T-cell (primary cell): ENCODE data around the gene PTGER4. TPM values are rescaled to one million over a fixed set of nuclear protein-coding genes. Genes with fewer than 3 reads are reported as not detected.
A peak's percentile ranks its signal among the peaks of the same experiment; 100 is the strongest.

Experiments
- ATAC-seq, 4 experiments: fragments of 200-7000 bp in 3 of 4; fragments of 150-1000 bp in 1 of 4; cut with Tn5 transposase; replicated peaks in 1 of 4; 1 replicate in 3 of 4; 2 replicates in 1 of 4; pipeline ENCODE4 v1.10.0; 2021; ENCODE audit warnings: moderate library complexity in 3 of 4, mild to moderate bottlenecking in 2 of 4, moderate number of reproducible peaks in 1 of 4
- CTCF ChIA-PET, 2 donors: fragments of 300-600 bp; sonication (Branson Sonifier 250); formaldehyde crosslinking; loops; one replicate each; lab custom pipeline; 2022; ENCODE audit warnings: antibody characterized with exemption in 2 of 2; lab: Charles Lee
- POLR2A ChIA-PET, 2 donors: fragments of 300-600 bp; sonication (Branson Sonifier 250); formaldehyde crosslinking; loops; one replicate each; lab custom pipeline; 2022; ENCODE audit warnings: antibody characterized with exemption in 2 of 2; lab: Charles Lee
- DNase-seq, 35 experiments: peaks; one replicate each; pipeline versions ENCODE4 v3.0.0 to v3.0.0-alpha.2; 2013 to 2023
- H3K27ac ChIP-seq: one replicate; pipeline ENCODE4 v1.5.1; 2013; ENCODE audit warnings: low read length
- H3K27me3 ChIP-seq, 2 experiments: replicated peaks in 1 of 2; 1 replicate in 1 of 2; 2 replicates in 1 of 2; pipeline versions ENCODE4 v1.6.1 to v1.7.0; 2013; ENCODE audit warnings: low read length in 1 of 2, mixed read lengths in 1 of 2; ENCODE audit not compliant: control insufficient read depth in 2 of 2, insufficient read depth in 2 of 2; ENCODE audit errors: extremely low read depth in 1 of 2
- H3K36me3 ChIP-seq, 2 donors: 1 replicate in 1 of 2; 2 replicates in 1 of 2; pipeline versions ENCODE4 v1.6.1 to v1.7.0; 2013; ENCODE audit warnings: low read length in 1 of 2; ENCODE audit not compliant: control insufficient read depth in 2 of 2, insufficient read depth in 1 of 2; ENCODE audit errors: extremely low read depth in 1 of 2
- H3K4me1 ChIP-seq, 2 experiments: 1 replicate in 1 of 2; 2 replicates in 1 of 2; pipeline versions ENCODE4 v1.6.1 to v1.7.0; 2013; ENCODE audit warnings: low read length in 2 of 2, mixed read lengths in 1 of 2; ENCODE audit not compliant: insufficient read depth in 2 of 2, control insufficient read depth in 1 of 2; ENCODE audit errors: extremely low read depth in 1 of 2
- H3K4me3 ChIP-seq, 2 donors: 1 replicate in 1 of 2; 2 replicates in 1 of 2; pipeline versions ENCODE4 v1.5.1 to v1.7.0; 2013; ENCODE audit warnings: mild to moderate bottlenecking in 2 of 2, low read length in 1 of 2, moderate library complexity in 1 of 2; ENCODE audit not compliant: control insufficient read depth in 1 of 2; ENCODE audit errors: extremely low read depth in 1 of 2
- H3K9me3 ChIP-seq: 2 replicates; pipeline ENCODE4 v1.7.0; 2013
- H3K27ac Mint-ChIP-seq, 2 donors: one replicate each; pipeline ENCODE4 v1.8.0; 2020 to 2021; ENCODE audit warnings: mild to moderate bottlenecking in 2 of 2, mixed read lengths in 2 of 2
- H3K27me3 Mint-ChIP-seq, 2 donors: one replicate each; pipeline ENCODE4 v1.8.0; 2021 to 2022; ENCODE audit warnings: mixed read lengths in 2 of 2
- H3K36me3 Mint-ChIP-seq: one replicate; pipeline ENCODE4 v1.8.0; 2021; ENCODE audit warnings: mixed read lengths
- H3K4me1 Mint-ChIP-seq, 3 donors: one replicate each; pipeline ENCODE4 v1.8.0; 2020 to 2022; ENCODE audit warnings: mixed read lengths in 3 of 3, mild to moderate bottlenecking in 1 of 3
- H3K4me3 Mint-ChIP-seq, 3 donors: one replicate each; pipeline ENCODE4 v1.8.0; 2020 to 2022; ENCODE audit warnings: mild to moderate bottlenecking in 3 of 3, mixed read lengths in 3 of 3, moderate library complexity in 3 of 3
- H3K9me3 Mint-ChIP-seq, 3 donors: one replicate each; pipeline ENCODE4 v1.8.0; 2020 to 2022; ENCODE audit warnings: mixed read lengths in 3 of 3
- WGBS: methylation state at CpG from one replicate; pipeline ENCODE4 v1.1.5; 2013; ENCODE audit warnings: missing lambda C conversion rate; ENCODE audit not compliant: insufficient coverage; 5-methylcytosine and 5-hydroxymethylcytosine counted together
- total RNA-seq, 35 experiments: library from RNA in 6 of 35; stranded (reverse) in 6 of 35; fragments of 120-200 nt in 1 of 35; gene quantifications; one replicate each; pipeline versions ENCODE4 v1.2.1 to v1.2.4 and lab custom pipeline; 2013 to 2026

PTGER4 gene
- total RNA-seq, 5 donors from 2014 or later (not counting 1 experiment from before 2014, with no cell fraction given), result 51.3 to 421 (median 57.3) TPM

GRCh38 chr5:40674661-40675235 is 5.0 kb upstream of the PTGER4 start:
- no peaks in the 10 kb centered on the region for H3K36me3 ChIP-seq
- ATAC-seq (no peak), DNase-seq (no peak)
- ChIA-PET CTCF (interaction anchor here (1.1 to 1.4 kb wide), 3 partner anchors 17 to 22 kb away, joined by 4 to 8 read pairs (median 4); no protein-coding TSS in a partner anchor), POLR2A (interaction anchor here in 1 of 2 donors (0.6 to 1.0 kb wide), 2 partner anchors 188 to 268 kb away, joined by 3 to 4 read pairs; no protein-coding TSS in a partner anchor)
- no peaks in the 10 kb centered on the region for H3K36me3 Mint-ChIP-seq
- H3K4me3 ChIP-seq, result no peak overlapping the region
- H3K9me3 ChIP-seq, result no peaks in the 10 kb centered on the region
- peaks cover 83 to 89% (median 84%) of the 10 kb centered on the region in 3 donors for H3K4me1 Mint-ChIP-seq
- H3K27ac ChIP-seq, result peak overlapping the region; percentile 56
- H3K4me1 ChIP-seq, result peaks cover 43 to 78% of the 10 kb centered on the region in 2 experiments
- H3K9me3 Mint-ChIP-seq, result no peaks in the 10 kb centered on the region
- WGBS, result 90% methylated on average over 2 of the region's 6 CpGs
- H3K27me3 ChIP-seq, result no peaks in the 10 kb centered on the region
- no peaks in the 10 kb centered on the region for H3K27me3 Mint-ChIP-seq
- peak overlapping the region; percentile 39 to 90 for H3K27ac Mint-ChIP-seq
- H3K4me3 Mint-ChIP-seq, result no peak overlapping the region

GRCh38 chr5:40675396-40676133 is 4.2 kb upstream of the PTGER4 start:
- H3K36me3 Mint-ChIP-seq, result peaks cover under 1% of the 10 kb centered on the region
- DNase-seq (peak in 9 of 35 experiments; percentile 14 to 66 (median 35)), ATAC-seq (no peak)
- H3K27ac Mint-ChIP-seq, result peak overlapping the region; percentile 88 to 90
- POLR2A ChIA-PET, result interaction anchor here (0.6 to 1.0 kb wide), 7 partner anchors 10 to 269 kb away, joined by 3 to 7 read pairs (median 3); no protein-coding TSS in a partner anchor
- H3K9me3 Mint-ChIP-seq, result no peaks in the 10 kb centered on the region
- Histone ChIP-seq H3K4me3 (no peak overlapping the region), H3K36me3 (no peaks in the 10 kb centered on the region), H3K27me3 (no peaks in the 10 kb centered on the region), H3K4me1 (peaks cover 37 to 70% of the 10 kb centered on the region in 2 experiments), H3K27ac (peak overlapping the region; percentile 56), H3K9me3 (no peaks in the 10 kb centered on the region)
- peak overlapping the region in 1 of 3 donors; percentile 31 for H3K4me3 Mint-ChIP-seq
- WGBS, result no CpG with 5 or more reads among the region's 7 CpGs
- peaks cover 75 to 81% (median 76%) of the 10 kb centered on the region in 3 donors for H3K4me1 Mint-ChIP-seq
- CTCF ChIA-PET, result interaction anchor here (1.0 to 1.7 kb wide), 6 partner anchors 10 to 266 kb away, joined by 3 to 11 read pairs (median 4); no protein-coding TSS in a partner anchor
- no peaks in the 10 kb centered on the region for H3K27me3 Mint-ChIP-seq

GRCh38 chr5:40676613-40677343 is 2.9 kb upstream of the PTGER4 start:
- ATAC-seq (no peak), DNase-seq (no peak)
- H3K27me3 ChIP-seq, result no peaks in the 10 kb centered on the region
- ChIA-PET CTCF (interaction anchor here (0.6 to 1.7 kb wide), 5 partner anchors 9 to 1601 kb away, joined by 3 to 11 read pairs (median 3); no protein-coding TSS in a partner anchor), POLR2A (interaction anchor here in 1 of 2 donors (0.6 to 1.7 kb wide), 6 partner anchors 14 to 267 kb away, joined by 3 to 7 read pairs (median 5); no protein-coding TSS in a partner anchor)
- peaks cover 36 to 61% of the 10 kb centered on the region in 2 experiments for H3K4me1 ChIP-seq
- H3K9me3 Mint-ChIP-seq, result no peaks in the 10 kb centered on the region
- no peaks in the 10 kb centered on the region for H3K9me3 ChIP-seq
- 67% methylated on average over 1 of the region's 3 CpGs for WGBS
- no peaks in the 10 kb centered on the region for H3K36me3 ChIP-seq
- H3K36me3 Mint-ChIP-seq, result peaks cover 10% of the 10 kb centered on the region
- peak overlapping the region; percentile 88 to 90 for H3K27ac Mint-ChIP-seq
- peak overlapping the region in 2 of 3 donors; percentile 14 to 31 for H3K4me3 Mint-ChIP-seq
- H3K4me3 ChIP-seq, result no peak overlapping the region
- peaks cover 65 to 82% (median 67%) of the 10 kb centered on the region in 3 donors for H3K4me1 Mint-ChIP-seq
- H3K27me3 Mint-ChIP-seq, result no peaks in the 10 kb centered on the region
- H3K27ac ChIP-seq, result peak overlapping the region; percentile 17

DNA sequence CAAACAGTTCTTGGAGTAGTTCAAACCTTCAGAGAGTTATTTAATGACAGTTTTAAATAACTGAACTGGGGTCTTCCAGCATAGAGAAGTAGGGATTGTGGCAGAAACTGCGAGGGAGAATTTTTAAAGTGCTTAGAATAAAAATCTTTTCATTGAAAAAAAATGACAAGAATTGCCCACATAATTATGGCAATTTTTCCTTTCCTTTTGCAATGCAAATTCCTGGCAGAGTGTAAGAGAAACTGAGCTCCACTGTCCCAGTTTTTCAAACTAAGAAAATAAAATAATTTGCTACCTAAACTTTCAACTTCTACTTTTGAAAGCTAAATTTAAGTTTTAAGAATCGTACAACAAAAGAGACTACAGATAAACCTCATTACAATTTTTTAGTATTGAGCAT is 2.3 kb upstream of the PTGER4 start:
- ATAC-seq (no peak), DNase-seq (no peak)
- peaks cover 17% of the 10 kb centered on the region for H3K36me3 Mint-ChIP-seq
- ChIA-PET CTCF (interaction anchor here in 1 of 2 donors (0.8 to 0.9 kb wide), 2 partner anchors 22 to 267 kb away, joined by 3 to 4 read pairs; no protein-coding TSS in a partner anchor), POLR2A (interaction anchor here (0.5 to 1.7 kb wide), 9 partner anchors 9 to 1753 kb away, joined by 3 to 6 read pairs (median 3); no protein-coding TSS in a partner anchor)
- H3K4me3 ChIP-seq, result no peak overlapping the region
- WGBS, result no CpG with 5 or more reads among the region's 2 CpGs
- no peaks in the 10 kb centered on the region for H3K9me3 Mint-ChIP-seq
- H3K27ac Mint-ChIP-seq, result peak overlapping the region; percentile 88 to 90
- peak overlapping the region; percentile 17 for H3K27ac ChIP-seq
- peak overlapping the region in 1 of 3 donors; percentile 14 for H3K4me3 Mint-ChIP-seq
- no peaks in the 10 kb centered on the region for H3K36me3 ChIP-seq
- peaks cover 61 to 84% (median 66%) of the 10 kb centered on the region in 3 donors for H3K4me1 Mint-ChIP-seq
- peaks cover 36 to 56% of the 10 kb centered on the region in 2 experiments for H3K4me1 ChIP-seq
- no peaks in the 10 kb centered on the region for H3K27me3 Mint-ChIP-seq
- no peaks in the 10 kb centered on the region for H3K27me3 ChIP-seq
- H3K9me3 ChIP-seq, result no peaks in the 10 kb centered on the region

DNA sequence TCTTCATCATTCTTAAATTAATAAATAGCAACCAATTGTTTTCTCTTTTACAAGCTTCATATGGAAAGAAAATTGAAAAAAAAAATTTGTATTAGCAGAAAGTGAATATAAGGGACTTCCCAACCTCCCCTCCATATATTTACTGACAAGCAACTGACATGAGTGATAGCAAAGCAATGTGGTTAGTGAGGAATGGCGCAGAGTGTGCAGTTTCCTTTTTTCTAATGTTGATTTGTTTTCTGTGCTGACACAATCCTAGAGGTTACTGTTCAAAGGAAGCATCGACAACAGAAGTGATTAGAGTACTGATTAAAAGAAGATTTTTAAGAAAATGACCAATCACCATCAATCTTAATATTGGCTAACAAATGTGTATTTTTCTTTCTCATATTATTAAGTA is 1.7 kb upstream of the PTGER4 start:
- H3K27ac Mint-ChIP-seq, result peak overlapping the region; percentile 73 to 82
- ATAC-seq (no peak), DNase-seq (peak in 2 of 35 experiments; percentile 48 to 62)
- POLR2A ChIA-PET, result interaction anchor here (0.5 to 1.7 kb wide), 7 partner anchors 8 to 289 kb away, joined by 3 to 6 read pairs (median 4); no protein-coding TSS in a partner anchor
- peak overlapping the region in 1 of 2 donors; percentile 5 for H3K4me3 ChIP-seq
- H3K36me3 Mint-ChIP-seq, result peaks cover 20% of the 10 kb centered on the region
- peaks cover 35 to 50% of the 10 kb centered on the region in 2 experiments for H3K4me1 ChIP-seq
- H3K4me1 Mint-ChIP-seq, result peaks cover 55 to 83% (median 62%) of the 10 kb centered on the region in 3 donors
- CTCF ChIA-PET, result interaction anchor here in 1 of 2 donors (0.8 to 0.9 kb wide), 2 partner anchors 23 to 268 kb away, joined by 3 to 4 read pairs; no protein-coding TSS in a partner anchor
- H3K27me3 ChIP-seq, result no peaks in the 10 kb centered on the region
- H3K9me3 Mint-ChIP-seq, result no peaks in the 10 kb centered on the region
- H3K9me3 ChIP-seq, result no peaks in the 10 kb centered on the region
- H3K27ac ChIP-seq, result peak overlapping the region; percentile 96
- H3K36me3 ChIP-seq, result no peaks in the 10 kb centered on the region
- no CpG with 5 or more reads among the region's 2 CpGs for WGBS
- H3K4me3 Mint-ChIP-seq, result peak overlapping the region in 2 of 3 donors; percentile 55 to 100
- H3K27me3 Mint-ChIP-seq, result no peaks in the 10 kb centered on the region
